Measurements from ENCODE around the gene DAP.
"Not testable (repeated sequence)": the region's sequence is repeated elsewhere in the genome, so short reads cannot be mapped to it uniquely, and the experiment has no call there.

DAP gene

DNA sequence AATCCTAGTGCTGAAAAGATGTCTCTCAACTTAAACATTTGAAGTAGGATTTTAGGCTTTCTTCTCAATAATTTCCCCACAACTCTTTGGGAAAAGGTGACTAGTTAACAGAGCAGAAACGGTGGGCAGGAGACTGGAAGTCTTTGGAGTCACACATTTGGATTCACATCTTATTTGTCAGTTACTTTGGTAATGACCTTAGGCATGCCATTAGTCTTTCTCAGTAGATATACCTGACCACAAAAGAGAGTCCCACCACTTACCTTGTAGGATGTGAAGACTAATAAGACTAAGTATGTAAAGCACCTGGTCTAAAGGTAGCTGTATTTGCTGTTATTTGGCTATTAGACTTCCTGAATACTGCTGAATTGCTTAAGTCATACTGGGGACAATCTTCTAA, 35.4 kb downstream of the DAP start:
- TF ChIP-seq TCF4 (CRISPR knock-in tag; IDR thresholded peaks at IDR 0.05; ENCODE audit: borderline replicate concordance) (no peak), PPARA (CRISPR knock-in tag; IDR thresholded peaks at IDR 0.05; ENCODE audit: borderline replicate concordance) (no peak), GLIS3 (CRISPR knock-in tag; IDR thresholded peaks at IDR 0.05) (no peak)
- TF ChIP-seq, protein P1, sequence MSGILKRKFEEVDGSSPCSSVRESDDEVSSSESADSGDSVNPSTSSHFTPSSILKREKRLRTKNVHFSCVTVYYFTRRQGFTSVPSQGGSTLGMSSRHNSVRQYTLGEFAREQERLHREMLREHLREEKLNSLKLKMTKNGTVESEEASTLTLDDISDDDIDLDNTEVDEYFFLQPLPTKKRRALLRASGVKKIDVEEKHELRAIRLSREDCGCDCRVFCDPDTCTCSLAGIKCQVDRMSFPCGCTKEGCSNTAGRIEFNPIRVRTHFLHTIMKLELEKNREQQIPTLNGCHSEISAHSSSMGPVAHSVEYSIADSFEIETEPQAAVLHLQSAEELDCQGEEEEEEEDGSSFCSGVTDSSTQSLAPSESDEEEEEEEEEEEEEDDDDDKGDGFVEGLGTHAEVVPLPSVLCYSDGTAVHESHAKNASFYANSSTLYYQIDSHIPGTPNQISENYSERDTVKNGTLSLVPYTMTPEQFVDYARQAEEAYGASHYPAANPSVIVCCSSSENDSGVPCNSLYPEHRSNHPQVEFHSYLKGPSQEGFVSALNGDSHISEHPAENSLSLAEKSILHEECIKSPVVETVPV (CRISPR knock-in tag; IDR thresholded peaks at IDR 0.05) = no peak
- no peak; the same call in 2 of the 3 replicates for ATAC-seq

DNA sequence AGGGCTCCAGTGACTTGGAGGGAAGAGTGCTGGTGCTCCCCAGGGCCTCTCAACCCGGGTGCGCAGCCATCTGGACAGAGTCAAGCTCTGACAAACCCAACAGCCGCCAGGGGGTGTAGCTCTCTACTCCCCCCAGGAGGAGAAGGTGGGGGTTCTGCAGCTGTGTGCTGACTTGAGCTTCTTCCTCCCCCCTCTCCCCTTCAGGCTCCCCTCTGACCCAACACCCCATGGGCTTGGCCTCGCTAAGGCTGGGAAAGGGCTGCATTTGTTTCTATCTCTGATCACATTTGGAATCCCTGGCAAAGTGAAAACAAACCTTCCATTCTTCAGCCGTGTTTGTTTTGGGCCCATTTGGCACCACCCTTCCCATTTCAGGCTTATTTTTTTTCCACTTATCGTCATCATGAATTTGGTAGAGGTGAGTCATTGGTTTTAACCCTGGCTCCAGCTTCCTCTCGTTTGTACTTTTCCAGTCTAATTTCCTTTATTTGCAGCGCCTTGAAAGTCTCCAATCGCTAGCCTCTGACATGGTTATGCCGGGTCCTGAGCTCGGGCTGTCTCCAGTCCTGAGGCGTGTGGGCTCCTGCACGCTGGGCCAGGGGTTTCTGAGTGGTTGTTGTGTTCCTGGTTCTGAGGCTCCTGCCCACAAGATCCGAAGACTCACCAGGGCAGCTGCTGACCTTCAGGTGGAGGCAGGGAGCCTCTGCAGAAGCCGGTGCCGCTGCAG, 36.1 kb downstream of the DAP start:
- ATAC-seq = peak; percentile 87
- peak; percentile 97; the same call in 1 of the 2 replicates for TF ChIP-seq PATZ1 (CRISPR knock-in tag; IDR thresholded peaks at IDR 0.05; ENCODE audit: borderline replicate concordance)
- no peak for TF ChIP-seq BACH2 (CRISPR knock-in tag; IDR thresholded peaks at IDR 0.05; ENCODE audit: borderline replicate concordance)
- TF ChIP-seq ISL1 (CRISPR knock-in tag; IDR thresholded peaks at IDR 0.05) = peak; percentile 32; the same call in 1 of the 2 replicates

DNA sequence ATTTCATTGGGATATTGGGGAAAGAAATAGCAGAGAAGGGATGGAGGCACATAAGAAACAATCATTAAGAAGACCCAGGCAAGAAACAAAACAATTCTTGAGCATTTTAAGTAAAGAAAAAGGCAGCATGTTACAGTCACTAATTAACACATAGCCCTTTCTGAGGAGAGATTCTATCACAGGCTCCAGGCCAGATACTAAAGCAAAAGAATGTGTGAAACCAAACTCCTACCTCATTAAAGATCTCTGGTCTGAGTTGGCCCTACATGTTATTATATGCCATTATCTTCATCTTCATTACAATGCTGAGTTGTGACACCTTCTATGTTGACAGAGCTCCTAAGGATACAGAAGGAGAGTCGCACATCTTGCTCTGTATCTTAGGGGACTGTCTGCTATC, 37.5 kb downstream of the DAP start:
- ATAC-seq = no peak
- no peak for TF ChIP-seq ZC3H10 (CRISPR knock-in tag; IDR thresholded peaks at IDR 0.05)
- no peak for TF ChIP-seq ESRRG (CRISPR knock-in tag; IDR thresholded peaks at IDR 0.05)
- TF ChIP-seq POU6F1 (CRISPR knock-in tag; IDR thresholded peaks at IDR 0.05; ENCODE audit: borderline replicate concordance, low read depth) = no peak
- no peak for TF ChIP-seq ZFP3 (CRISPR knock-in tag; IDR thresholded peaks at IDR 0.05)
- TF ChIP-seq ZNF8 (CRISPR knock-in tag; IDR thresholded peaks at IDR 0.05) = no peak
- TF ChIP-seq TOX (CRISPR knock-in tag; IDR thresholded peaks at IDR 0.05; ENCODE audit: borderline replicate concordance) = no peak
- no peak for TF ChIP-seq GLIS3 (CRISPR knock-in tag; IDR thresholded peaks at IDR 0.05)
- TF ChIP-seq TCF4 (CRISPR knock-in tag; IDR thresholded peaks at IDR 0.05; ENCODE audit: borderline replicate concordance) = no peak
- no peak for TF ChIP-seq PPARA (CRISPR knock-in tag; IDR thresholded peaks at IDR 0.05; ENCODE audit: borderline replicate concordance)
- TF ChIP-seq SNAI2 (CRISPR knock-in tag; IDR thresholded peaks at IDR 0.05) = no peak
- no peak for TF ChIP-seq BACH2 (CRISPR knock-in tag; IDR thresholded peaks at IDR 0.05; ENCODE audit: borderline replicate concordance)
- TF ChIP-seq ZNF70 (CRISPR knock-in tag; IDR thresholded peaks at IDR 0.05) = no peak
- TF ChIP-seq ZNF565 (CRISPR knock-in tag; conservative IDR thresholded peaks at IDR 0.05; ENCODE audit: low read depth) = no peak

DNA sequence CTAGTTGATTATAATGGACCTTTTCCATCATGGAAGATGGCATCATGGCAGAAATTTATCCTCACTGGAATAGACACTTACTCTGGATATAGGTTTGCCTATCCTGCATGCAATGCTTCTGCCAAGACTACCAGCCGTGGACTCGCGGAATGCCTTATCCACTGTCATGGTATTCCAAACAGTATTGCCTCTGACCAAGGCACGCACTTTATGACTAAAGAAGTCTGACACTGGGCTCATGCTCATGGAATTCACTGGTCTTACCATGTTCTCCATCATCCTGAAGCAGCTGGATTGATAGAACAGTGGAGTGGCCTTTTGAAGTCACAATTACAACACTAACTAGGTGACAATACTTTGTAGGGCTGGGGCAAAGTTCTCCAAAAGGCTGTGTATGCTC, 40.3 kb downstream of the DAP start:
- not testable (repeated sequence) for ATAC-seq

- no peak for ATAC-seq
- no peak for TF ChIP-seq OSR1 (CRISPR knock-in tag; IDR thresholded peaks at IDR 0.05)
- no peak for TF ChIP-seq TCF4 (CRISPR knock-in tag; IDR thresholded peaks at IDR 0.05; ENCODE audit: borderline replicate concordance)
- TF ChIP-seq CSDC2 (CRISPR knock-in tag; IDR thresholded peaks at IDR 0.05) = no peak
- no peak for TF ChIP-seq ISL1 (CRISPR knock-in tag; IDR thresholded peaks at IDR 0.05)
- TF ChIP-seq PPARA (CRISPR knock-in tag; IDR thresholded peaks at IDR 0.05; ENCODE audit: borderline replicate concordance) = no peak
- no peak for TF ChIP-seq ESRRG (CRISPR knock-in tag; IDR thresholded peaks at IDR 0.05)
- no peak for TF ChIP-seq ZNF70 (CRISPR knock-in tag; IDR thresholded peaks at IDR 0.05)
- TF ChIP-seq SNAI2 (CRISPR knock-in tag; IDR thresholded peaks at IDR 0.05) = no peak
- TF ChIP-seq TOX (CRISPR knock-in tag; IDR thresholded peaks at IDR 0.05; ENCODE audit: borderline replicate concordance) = no peak
- no peak for TF ChIP-seq ARNTL (CRISPR knock-in tag; IDR thresholded peaks at IDR 0.05; ENCODE audit: borderline replicate concordance, low read depth)
- no peak for TF ChIP-seq CREB5 (CRISPR knock-in tag; IDR thresholded peaks at IDR 0.05; ENCODE audit: low read depth)
- no peak for TF ChIP-seq RARB (CRISPR knock-in tag; IDR thresholded peaks at IDR 0.05)
- TF ChIP-seq PATZ1 (CRISPR knock-in tag; IDR thresholded peaks at IDR 0.05; ENCODE audit: borderline replicate concordance) = no peak
- TF ChIP-seq BACH2 (CRISPR knock-in tag; IDR thresholded peaks at IDR 0.05; ENCODE audit: borderline replicate concordance) = no peak
- TF ChIP-seq ZFP30 (CRISPR knock-in tag; IDR thresholded peaks at IDR 0.05) = no peak
- TF ChIP-seq ZFP3 (CRISPR knock-in tag; IDR thresholded peaks at IDR 0.05) = no peak
- TF ChIP-seq GLIS3 (CRISPR knock-in tag; IDR thresholded peaks at IDR 0.05) = no peak
- no peak for TF ChIP-seq POU6F1 (CRISPR knock-in tag; IDR thresholded peaks at IDR 0.05; ENCODE audit: borderline replicate concordance, low read depth)
These were observed 41.1 kb downstream of the DAP start for GRCh38 chr5:10719965-10720364.

Data from SK-N-SH treated with all-trans-retinoic acid at 6 μM for 48 hours (cell line).